ENCODE results near the gene FAM240A. TPM values are rescaled to one million over a fixed set of nuclear protein-coding genes. Genes with fewer than 3 reads are reported as not detected.

Gene FAM240A
- total RNA-seq, 1 donor from 2014 or later, result not detected

- Histone ChIP-seq H3K36me3 (ENCODE audit: control insufficient read depth in 3 of 3, insufficient read depth in 3 of 3, low read length in 3 of 3) (peaks cover 11 to 15% (median 11%) of the 10 kb centered on the region in 3 donors), H3K9me3 (ENCODE audit: control insufficient read depth in 3 of 3, low read length in 3 of 3) (no peaks in the 10 kb centered on the region), H3K4me1 (ENCODE audit: control insufficient read depth in 3 of 3, insufficient read depth in 3 of 3, low read length in 3 of 3) (peaks cover 25 to 29% (median 28%) of the 10 kb centered on the region in 3 donors), H3K4me3 (ENCODE audit: low read length in 3 of 3) (no peak overlapping the region), H3K9ac (ENCODE audit: low read depth in 1 of 3, low read length in 3 of 3) (no peak overlapping the region), H3K27me3 (ENCODE audit: control insufficient read depth in 3 of 3, insufficient read depth in 3 of 3, low read length in 3 of 3) (no peaks in the 10 kb centered on the region), H3K27ac (ENCODE audit: low read depth, low read length) (no peak overlapping the region)
These were observed 54.8 kb downstream of the FAM240A start for GRCh38 chr3:46667061-46667621.

- H3K9ac ChIP-seq (ENCODE audit: low read depth in 1 of 3, low read length in 3 of 3), result no peak overlapping the region
- peaks cover 20 to 23% (median 23%) of the 10 kb centered on the region in 3 donors for H3K4me1 ChIP-seq (ENCODE audit: control insufficient read depth in 3 of 3, insufficient read depth in 3 of 3, low read length in 3 of 3)
- no peaks in the 10 kb centered on the region for H3K9me3 ChIP-seq (ENCODE audit: control insufficient read depth in 3 of 3, low read length in 3 of 3)
- H3K27me3 ChIP-seq (ENCODE audit: control insufficient read depth in 3 of 3, insufficient read depth in 3 of 3, low read length in 3 of 3), result no peaks in the 10 kb centered on the region
- no peak overlapping the region for H3K27ac ChIP-seq (ENCODE audit: low read depth, low read length)
- H3K36me3 ChIP-seq (ENCODE audit: control insufficient read depth in 3 of 3, insufficient read depth in 3 of 3, low read length in 3 of 3), result peaks cover 11 to 15% (median 11%) of the 10 kb centered on the region in 3 donors
- no peak overlapping the region for H3K4me3 ChIP-seq (ENCODE audit: low read length in 3 of 3)
These were observed 55.3 kb downstream of the FAM240A start for GRCh38 chr3:46667657-46668056.

- H3K4me1 ChIP-seq (ENCODE audit: control insufficient read depth in 3 of 3, insufficient read depth in 3 of 3, low read length in 3 of 3), result peaks cover 16 to 19% (median 18%) of the 10 kb centered on the region in 3 donors
These were observed 55.8 kb downstream of the FAM240A start for GRCh38 chr3:46668116-46668515.

GRCh38 chr3:46668591-46668990, 56.3 kb downstream of the FAM240A start:
- H3K9ac ChIP-seq (ENCODE audit: low read depth in 1 of 3, low read length in 3 of 3), result no peak overlapping the region
- H3K36me3 ChIP-seq (ENCODE audit: control insufficient read depth in 3 of 3, insufficient read depth in 3 of 3, low read length in 3 of 3), result peaks cover 17 to 19% (median 18%) of the 10 kb centered on the region in 3 donors
- H3K4me3 ChIP-seq (ENCODE audit: low read length in 3 of 3), result no peak overlapping the region
- H3K27me3 ChIP-seq (ENCODE audit: control insufficient read depth in 3 of 3, insufficient read depth in 3 of 3, low read length in 3 of 3), result no peaks in the 10 kb centered on the region
- H3K4me1 ChIP-seq (ENCODE audit: control insufficient read depth in 3 of 3, insufficient read depth in 3 of 3, low read length in 3 of 3), result peaks cover 11 to 14% (median 13%) of the 10 kb centered on the region in 3 donors
- no peak overlapping the region for H3K27ac ChIP-seq (ENCODE audit: low read depth, low read length)
- no peaks in the 10 kb centered on the region for H3K9me3 ChIP-seq (ENCODE audit: control insufficient read depth in 3 of 3, low read length in 3 of 3)

More at GRCh38 chr3:46668116-46668515, 55.8 kb downstream of the FAM240A start:
- Histone ChIP-seq H3K27ac (ENCODE audit: low read depth, low read length) (no peak overlapping the region), H3K27me3 (ENCODE audit: control insufficient read depth in 3 of 3, insufficient read depth in 3 of 3, low read length in 3 of 3) (no peaks in the 10 kb centered on the region), H3K36me3 (ENCODE audit: control insufficient read depth in 3 of 3, insufficient read depth in 3 of 3, low read length in 3 of 3) (peaks cover 12 to 15% (median 13%) of the 10 kb centered on the region in 3 donors), H3K4me3 (ENCODE audit: low read length in 3 of 3) (no peak overlapping the region), H3K9ac (ENCODE audit: low read depth in 1 of 3, low read length in 3 of 3) (no peak overlapping the region), H3K9me3 (ENCODE audit: control insufficient read depth in 3 of 3, low read length in 3 of 3) (no peaks in the 10 kb centered on the region)

- no peak overlapping the region for H3K9ac ChIP-seq (ENCODE audit: low read depth in 1 of 3, low read length in 3 of 3)
- H3K27ac ChIP-seq (ENCODE audit: low read depth, low read length), result no peak overlapping the region
- peaks cover 4 to 7% (median 5%) of the 10 kb centered on the region in 3 donors for H3K4me1 ChIP-seq (ENCODE audit: control insufficient read depth in 3 of 3, insufficient read depth in 3 of 3, low read length in 3 of 3)
- H3K27me3 ChIP-seq (ENCODE audit: control insufficient read depth in 3 of 3, insufficient read depth in 3 of 3, low read length in 3 of 3), result no peaks in the 10 kb centered on the region
- no peaks in the 10 kb centered on the region for H3K9me3 ChIP-seq (ENCODE audit: control insufficient read depth in 3 of 3, low read length in 3 of 3)
- H3K36me3 ChIP-seq (ENCODE audit: control insufficient read depth in 3 of 3, insufficient read depth in 3 of 3, low read length in 3 of 3), result peaks cover 24 to 27% (median 26%) of the 10 kb centered on the region in 3 donors
- H3K4me3 ChIP-seq (ENCODE audit: low read length in 3 of 3), result no peak overlapping the region
These were observed 57.1 kb downstream of the FAM240A start for GRCh38 chr3:46669191-46669999.

- no peak overlapping the region for H3K9ac ChIP-seq (ENCODE audit: low read depth in 1 of 3, low read length in 3 of 3)
These were observed 57.9 kb downstream of the FAM240A start for GRCh38 chr3:46670000-46670890.

GRCh38 chr3:46670891-46671427, 58.6 kb downstream of the FAM240A start:
- H3K27ac ChIP-seq (ENCODE audit: low read depth, low read length), result no peak overlapping the region
- H3K9me3 ChIP-seq (ENCODE audit: control insufficient read depth in 3 of 3, low read length in 3 of 3), result no peaks in the 10 kb centered on the region
- no peaks in the 10 kb centered on the region for H3K27me3 ChIP-seq (ENCODE audit: control insufficient read depth in 3 of 3, insufficient read depth in 3 of 3, low read length in 3 of 3)
- H3K4me3 ChIP-seq (ENCODE audit: low read length in 3 of 3), result no peak overlapping the region
- peaks cover 32 to 36% (median 35%) of the 10 kb centered on the region in 3 donors for H3K36me3 ChIP-seq (ENCODE audit: control insufficient read depth in 3 of 3, insufficient read depth in 3 of 3, low read length in 3 of 3)
- no peak overlapping the region for H3K9ac ChIP-seq (ENCODE audit: low read depth in 1 of 3, low read length in 3 of 3)
- H3K4me1 ChIP-seq (ENCODE audit: control insufficient read depth in 3 of 3, insufficient read depth in 3 of 3, low read length in 3 of 3), result peaks cover 4 to 9% (median 4%) of the 10 kb centered on the region in 3 donors

More at GRCh38 chr3:46670000-46670890, 57.9 kb downstream of the FAM240A start:
- Histone ChIP-seq H3K4me1 (ENCODE audit: control insufficient read depth in 3 of 3, insufficient read depth in 3 of 3, low read length in 3 of 3) (peaks cover 0 to 2% (median 0%) of the 10 kb centered on the region in 3 donors), H3K27me3 (ENCODE audit: control insufficient read depth in 3 of 3, insufficient read depth in 3 of 3, low read length in 3 of 3) (no peaks in the 10 kb centered on the region), H3K36me3 (ENCODE audit: control insufficient read depth in 3 of 3, insufficient read depth in 3 of 3, low read length in 3 of 3) (peaks cover 27 to 30% (median 29%) of the 10 kb centered on the region in 3 donors), H3K27ac (ENCODE audit: low read depth, low read length) (no peak overlapping the region), H3K4me3 (ENCODE audit: low read length in 3 of 3) (no peak overlapping the region), H3K9me3 (ENCODE audit: control insufficient read depth in 3 of 3, low read length in 3 of 3) (no peaks in the 10 kb centered on the region)

- Histone ChIP-seq H3K27ac (ENCODE audit: low read depth, low read length) (no peak overlapping the region), H3K9ac (ENCODE audit: low read depth in 1 of 3, low read length in 3 of 3) (no peak overlapping the region), H3K4me3 (ENCODE audit: low read length in 3 of 3) (no peak overlapping the region), H3K36me3 (ENCODE audit: control insufficient read depth in 3 of 3, insufficient read depth in 3 of 3, low read length in 3 of 3) (peaks cover 32 to 40% (median 37%) of the 10 kb centered on the region in 3 donors), H3K27me3 (ENCODE audit: control insufficient read depth in 3 of 3, insufficient read depth in 3 of 3, low read length in 3 of 3) (no peaks in the 10 kb centered on the region), H3K9me3 (ENCODE audit: control insufficient read depth in 3 of 3, low read length in 3 of 3) (no peaks in the 10 kb centered on the region), H3K4me1 (ENCODE audit: control insufficient read depth in 3 of 3, insufficient read depth in 3 of 3, low read length in 3 of 3) (peaks cover 4 to 14% (median 10%) of the 10 kb centered on the region in 3 donors)
These were observed 59.4 kb downstream of the FAM240A start for GRCh38 chr3:46671541-46672348.

- Histone ChIP-seq H3K27ac (ENCODE audit: low read depth, low read length) (no peak overlapping the region), H3K9ac (ENCODE audit: low read depth in 1 of 3, low read length in 3 of 3) (no peak overlapping the region), H3K27me3 (ENCODE audit: control insufficient read depth in 3 of 3, insufficient read depth in 3 of 3, low read length in 3 of 3) (no peaks in the 10 kb centered on the region), H3K36me3 (ENCODE audit: control insufficient read depth in 3 of 3, insufficient read depth in 3 of 3, low read length in 3 of 3) (peaks cover 32 to 40% (median 37%) of the 10 kb centered on the region in 3 donors), H3K4me1 (ENCODE audit: control insufficient read depth in 3 of 3, insufficient read depth in 3 of 3, low read length in 3 of 3) (peaks cover 7 to 14% (median 10%) of the 10 kb centered on the region in 3 donors), H3K4me3 (ENCODE audit: low read length in 3 of 3) (no peak overlapping the region), H3K9me3 (ENCODE audit: control insufficient read depth in 3 of 3, low read length in 3 of 3) (no peaks in the 10 kb centered on the region)
These were observed 60.0 kb downstream of the FAM240A start for GRCh38 chr3:46672349-46672695.
